Cardiac fibroblast (primary cell): ENCODE measurements around the gene NGEF.

Source experiments
- DNase-seq, 2 donors: peaks; one replicate each; pipeline versions ENCODE4 v3.0.0 to v3.0.0-alpha.2; 2010; ENCODE audit warnings: low read depth in 2 of 2
- H3K4me3 ChIP-seq, 2 donors: replicated peaks in 1 of 2; 1 replicate in 1 of 2; 2 replicates in 1 of 2; pipeline ENCODE4 v1.5.1; 2011; ENCODE audit warnings: low read depth in 2 of 2, low read length in 2 of 2, mild to moderate bottlenecking in 2 of 2, moderate library complexity in 1 of 2
- TF ChIP-seq, protein P1 (sequence below): IDR thresholded peaks from one replicate; pipeline ENCODE4 v1.5.1; 2011; ENCODE audit warnings: low read depth, mild to moderate bottlenecking, low read length, inconsistent platforms

The NGEF gene, protein sequence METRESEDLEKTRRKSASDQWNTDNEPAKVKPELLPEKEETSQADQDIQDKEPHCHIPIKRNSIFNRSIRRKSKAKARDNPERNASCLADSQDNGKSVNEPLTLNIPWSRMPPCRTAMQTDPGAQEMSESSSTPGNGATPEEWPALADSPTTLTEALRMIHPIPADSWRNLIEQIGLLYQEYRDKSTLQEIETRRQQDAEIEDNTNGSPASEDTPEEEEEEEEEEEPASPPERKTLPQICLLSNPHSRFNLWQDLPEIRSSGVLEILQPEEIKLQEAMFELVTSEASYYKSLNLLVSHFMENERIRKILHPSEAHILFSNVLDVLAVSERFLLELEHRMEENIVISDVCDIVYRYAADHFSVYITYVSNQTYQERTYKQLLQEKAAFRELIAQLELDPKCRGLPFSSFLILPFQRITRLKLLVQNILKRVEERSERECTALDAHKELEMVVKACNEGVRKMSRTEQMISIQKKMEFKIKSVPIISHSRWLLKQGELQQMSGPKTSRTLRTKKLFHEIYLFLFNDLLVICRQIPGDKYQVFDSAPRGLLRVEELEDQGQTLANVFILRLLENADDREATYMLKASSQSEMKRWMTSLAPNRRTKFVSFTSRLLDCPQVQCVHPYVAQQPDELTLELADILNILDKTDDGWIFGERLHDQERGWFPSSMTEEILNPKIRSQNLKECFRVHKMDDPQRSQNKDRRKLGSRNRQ

DNA sequence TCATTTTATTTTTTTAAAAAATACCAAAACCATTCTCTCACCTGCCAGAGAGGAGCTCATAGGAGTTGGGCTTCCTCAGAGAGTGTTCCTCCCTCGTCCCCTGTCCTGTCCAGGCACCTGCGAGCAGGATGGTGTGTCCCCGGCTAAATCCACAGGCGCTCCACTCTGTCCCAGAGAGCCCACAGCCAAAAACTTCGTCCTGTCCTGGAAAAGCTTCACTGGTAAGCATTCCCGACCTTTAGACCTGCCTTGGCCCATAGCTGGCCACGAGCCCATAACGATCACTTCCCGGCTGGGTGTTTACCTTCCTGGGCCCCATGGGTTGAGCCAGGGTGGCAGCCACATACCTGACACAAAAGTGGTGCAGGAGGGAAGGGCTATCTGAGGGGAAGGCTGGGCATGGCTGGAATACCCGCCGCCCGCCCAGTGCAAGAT, at the start of gene NGEF:
TSS of gene NGEF (minus strand) at position 230 of the 435 bp plus-strand sequence. CDS start 38,366 bp downstream, outside the sequence.
- TF ChIP-seq, protein P1, sequence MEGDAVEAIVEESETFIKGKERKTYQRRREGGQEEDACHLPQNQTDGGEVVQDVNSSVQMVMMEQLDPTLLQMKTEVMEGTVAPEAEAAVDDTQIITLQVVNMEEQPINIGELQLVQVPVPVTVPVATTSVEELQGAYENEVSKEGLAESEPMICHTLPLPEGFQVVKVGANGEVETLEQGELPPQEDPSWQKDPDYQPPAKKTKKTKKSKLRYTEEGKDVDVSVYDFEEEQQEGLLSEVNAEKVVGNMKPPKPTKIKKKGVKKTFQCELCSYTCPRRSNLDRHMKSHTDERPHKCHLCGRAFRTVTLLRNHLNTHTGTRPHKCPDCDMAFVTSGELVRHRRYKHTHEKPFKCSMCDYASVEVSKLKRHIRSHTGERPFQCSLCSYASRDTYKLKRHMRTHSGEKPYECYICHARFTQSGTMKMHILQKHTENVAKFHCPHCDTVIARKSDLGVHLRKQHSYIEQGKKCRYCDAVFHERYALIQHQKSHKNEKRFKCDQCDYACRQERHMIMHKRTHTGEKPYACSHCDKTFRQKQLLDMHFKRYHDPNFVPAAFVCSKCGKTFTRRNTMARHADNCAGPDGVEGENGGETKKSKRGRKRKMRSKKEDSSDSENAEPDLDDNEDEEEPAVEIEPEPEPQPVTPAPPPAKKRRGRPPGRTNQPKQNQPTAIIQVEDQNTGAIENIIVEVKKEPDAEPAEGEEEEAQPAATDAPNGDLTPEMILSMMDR, result no peak
- no peak within 1 kb of the TSS for H3K4me3 ChIP-seq
- no peak for DNase-seq

DNA sequence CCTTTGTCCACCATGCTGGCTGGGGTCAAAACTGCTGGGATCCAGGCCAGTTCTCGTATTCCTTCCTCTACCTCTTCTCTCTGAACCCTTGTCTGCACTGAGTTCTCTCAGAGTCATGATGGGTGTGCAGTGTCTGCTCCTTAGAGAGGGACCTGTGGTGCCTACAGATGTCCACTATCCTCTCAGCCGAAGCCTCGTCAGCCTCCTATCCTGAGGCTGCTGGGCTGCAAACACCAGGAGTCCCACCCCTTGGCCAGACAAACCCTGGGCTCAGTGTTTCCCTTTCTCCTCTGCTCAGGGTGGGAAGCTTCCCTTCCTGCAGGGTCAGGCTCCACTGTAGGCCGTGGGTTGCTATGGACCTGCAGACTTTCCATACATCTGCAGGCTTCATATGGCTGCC, 49.4 kb upstream of the NGEF start:
- TF ChIP-seq, protein P1, result no peak
- no peak for DNase-seq
- H3K4me3 ChIP-seq, result no peak overlapping the region

DNA sequence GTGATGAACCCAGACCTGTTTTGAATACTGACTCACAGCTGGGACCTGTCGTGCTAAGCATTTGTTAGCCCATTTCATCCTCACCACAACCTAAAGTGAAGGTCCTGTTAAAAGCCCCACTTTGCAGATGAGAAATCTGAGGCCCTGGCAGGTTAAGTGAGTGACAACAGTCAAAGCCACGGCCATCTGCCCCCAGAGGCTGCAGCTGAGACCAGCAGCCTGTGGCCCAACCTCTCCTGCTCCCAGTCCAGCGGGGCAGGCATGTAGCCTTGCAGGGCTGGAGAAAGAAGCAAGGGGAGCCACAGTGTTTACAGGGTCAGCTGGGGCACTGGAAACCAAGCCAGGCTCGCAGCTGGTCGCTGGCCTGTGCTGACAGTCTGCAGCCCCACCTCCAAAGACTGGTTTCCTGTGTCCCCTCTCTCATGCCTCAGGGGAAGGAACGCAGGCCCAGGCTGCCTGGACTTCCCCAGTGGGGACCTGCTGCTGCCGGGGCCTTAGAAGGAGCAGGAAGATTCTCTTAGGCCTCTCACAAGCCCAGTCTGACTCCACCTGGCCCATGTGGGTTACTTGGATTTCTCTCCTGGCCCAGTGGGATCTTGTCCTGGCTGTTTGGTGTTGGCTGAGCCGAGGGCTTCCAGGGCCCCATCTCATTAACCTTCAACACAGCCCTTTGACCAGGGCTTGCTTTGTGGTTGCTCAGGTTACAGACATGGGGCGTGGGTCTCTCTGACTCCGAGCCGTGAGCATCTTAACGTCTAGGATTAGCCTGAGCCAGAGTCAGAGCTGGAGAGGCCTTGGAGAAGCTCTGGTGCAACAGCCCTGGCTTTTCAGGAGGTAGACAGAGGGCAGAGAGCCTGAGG, 48.8 kb upstream of the NGEF start:
- TF ChIP-seq, protein P1, result peak; percentile 10
- no peak overlapping the region for H3K4me3 ChIP-seq
- DNase-seq, result peak; percentile 5 to 18

DNA sequence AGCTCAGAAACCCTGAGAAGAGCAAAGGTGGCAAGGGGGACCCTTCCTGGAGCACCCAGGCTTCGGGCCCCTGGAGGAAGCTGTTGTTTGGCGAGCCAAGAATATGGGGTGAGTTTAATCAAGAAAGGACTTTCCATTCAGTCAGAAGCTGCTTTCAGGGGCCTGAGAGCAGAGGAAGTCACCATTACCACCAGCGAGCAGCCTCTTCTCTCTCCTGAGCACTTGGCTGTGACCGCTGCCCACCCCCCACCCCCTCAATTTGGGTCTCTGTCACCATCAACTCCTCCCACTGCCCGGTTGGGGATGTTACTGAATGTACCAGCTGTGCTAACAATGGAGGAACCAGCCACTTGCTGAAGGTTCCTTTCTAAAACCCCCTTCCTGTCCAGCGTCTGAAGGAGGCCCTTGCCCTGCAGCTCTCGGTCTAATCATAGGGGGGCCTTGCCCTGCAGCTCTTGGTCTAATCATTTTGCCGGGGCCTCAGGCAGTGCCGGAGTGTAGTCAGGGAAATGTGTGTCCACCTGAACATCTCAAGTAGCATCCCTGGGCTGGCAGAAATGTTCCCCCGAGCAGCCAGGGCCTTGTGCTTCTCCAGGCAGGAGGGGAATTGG, 48.0 kb upstream of the NGEF start:
- DNase-seq, result no peak
- H3K4me3 ChIP-seq, result no peak overlapping the region
- TF ChIP-seq, protein P1, result no peak

DNA sequence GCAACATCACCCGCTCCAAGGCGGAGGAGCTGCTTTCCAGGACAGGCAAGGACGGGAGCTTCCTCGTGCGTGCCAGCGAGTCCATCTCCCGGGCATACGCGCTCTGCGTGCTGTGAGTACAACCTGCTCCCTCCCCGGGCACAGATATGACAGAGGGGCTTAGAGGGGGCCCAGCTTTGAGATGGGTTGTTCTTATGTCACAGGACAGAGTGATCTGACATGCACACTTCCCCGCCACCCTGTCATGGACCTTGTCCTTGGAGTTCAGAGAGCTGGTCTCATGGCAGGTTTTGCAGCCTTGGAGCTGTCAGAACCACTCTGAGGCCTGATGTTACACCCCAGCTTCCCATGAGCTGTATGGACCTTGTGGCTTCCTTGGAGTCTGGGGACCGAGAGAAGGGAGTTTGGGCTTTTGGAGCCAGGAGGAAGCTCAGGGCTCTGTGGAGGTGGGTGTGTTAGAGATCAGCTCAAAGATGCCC, 47.5 kb upstream of the NGEF start:
- TF ChIP-seq, protein P1, result no peak
- DNase-seq, result no peak
- H3K4me3 ChIP-seq, result no peak overlapping the region
